GM21825 (cell line): ENCODE results near the gene FGD2.
"Not testable (repeated sequence)": the region's sequence is repeated elsewhere in the genome, so short reads cannot be mapped to it uniquely, and the experiment has no call there.

Source experiments
- ATAC-seq: cut with Tn5 transposase; IDR thresholded peaks from one replicate; pipeline ENCODE4 v1.9.1; 2021; ENCODE audit warnings: mild to moderate bottlenecking, moderate library complexity; ENCODE audit not compliant: unreplicated experiment

The FGD2 gene

GRCh38 chr6:37057128-37057471, 51.6 kb downstream of the FGD2 start:
- ATAC-seq = no peak

GRCh38 chr6:37057678-37058077, 52.2 kb downstream of the FGD2 start:
- ATAC-seq = no peak

GRCh38 chr6:37058084-37058586, 52.7 kb downstream of the FGD2 start:
- no peak for ATAC-seq

- not testable (repeated sequence) for ATAC-seq
Measured at GRCh38 chr6:37058984-37059343, 53.5 kb downstream of the FGD2 start.

- ATAC-seq = no peak
Measured at GRCh38 chr6:37059344-37060194, 54.1 kb downstream of the FGD2 start.

- ATAC-seq = no peak
Measured at GRCh38 chr6:37060195-37060559, 54.7 kb downstream of the FGD2 start.

GRCh38 chr6:37061157-37061804, 55.8 kb downstream of the FGD2 start:
- ATAC-seq = no peak

- no peak for ATAC-seq
Measured at GRCh38 chr6:37062424-37062823, 57.0 kb downstream of the FGD2 start.

GRCh38 chr6:37068356-37069270, 63.2 kb downstream of the FGD2 start:
- ATAC-seq = no peak

- ATAC-seq = no peak
Measured at GRCh38 chr6:37069639-37070038, 64.2 kb downstream of the FGD2 start.

- no peak for ATAC-seq
Measured at GRCh38 chr6:37072526-37072925, 67.1 kb downstream of the FGD2 start.

GRCh38 chr6:37074053-37074827, 68.8 kb downstream of the FGD2 start:
- no peak for ATAC-seq

GRCh38 chr6:37077191-37077904, 71.9 kb downstream of the FGD2 start:
- ATAC-seq = no peak

- ATAC-seq = no peak
Measured at GRCh38 chr6:37077905-37078296, 72.4 kb downstream of the FGD2 start.
